ENCODE measurements around the gene PARP2. TPM values are rescaled to one million over a fixed set of nuclear protein-coding genes. Genes with fewer than 3 reads are reported as not detected.
A peak's percentile ranks its signal among the peaks of the same experiment; 100 is the strongest.
"Not testable (repeated sequence)": the region's sequence is repeated elsewhere in the genome, so short reads cannot be mapped to it uniquely, and the experiment has no call there.

Gene PARP2
- total RNA-seq, 1 experiment from 2014 or later, result 49.4 TPM

DNA sequence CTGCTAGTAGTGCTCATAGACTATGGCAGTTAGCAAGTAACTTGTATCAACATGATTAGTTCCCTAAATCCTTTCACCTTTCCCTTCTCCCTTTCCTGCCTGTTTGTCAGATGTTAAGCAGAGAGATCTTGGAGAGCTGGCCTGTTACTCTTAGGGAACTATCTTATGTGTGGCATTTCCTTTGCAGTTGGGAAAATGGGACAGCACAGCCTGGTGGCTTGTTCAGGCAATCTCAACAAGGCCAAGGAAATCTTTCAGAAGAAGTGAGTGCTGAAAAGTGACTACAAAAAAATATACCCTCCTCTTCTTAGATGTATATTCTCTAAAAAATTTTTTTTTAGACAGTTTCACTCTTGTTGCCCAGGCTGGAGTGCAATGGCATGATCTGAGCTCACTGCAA, 7.4 kb downstream of the PARP2 start:
- BruUV-seq (replicated peaks), result no TSS peak
- DNase-seq, result peak in 1 of 2 experiments; percentile 6
- peaks cover 84% of the 10 kb centered on the region for H3K36me3 Mint-ChIP-seq (ENCODE audit: insufficient read depth, unreplicated experiment)
- H3K4me3 Mint-ChIP-seq (ENCODE audit: unreplicated experiment), result no peak overlapping the region
- intact Hi-C loops (cut with micrococcal nuclease; ENCODE audit: unreplicated experiment), result loop anchor here (1.0 kb wide), 1 partner anchor 24 kb away; no protein-coding TSS in a partner anchor
- POLR2A ChIA-PET, result no interaction called here
- H3K27ac Mint-ChIP-seq (ENCODE audit: unreplicated experiment), result no peak overlapping the region
- no peaks in the 10 kb centered on the region for H3K27me3 Mint-ChIP-seq (ENCODE audit: insufficient read depth, unreplicated experiment)
- H3K9me3 ChIP-seq, result no peaks in the 10 kb centered on the region
- no peak overlapping the region for H3K4me3 ChIP-seq (ENCODE audit: low read depth, low read length)
- H3K27me3 ChIP-seq (replicated peaks; ENCODE audit: control insufficient read depth, insufficient read depth, low read length), result no peaks in the 10 kb centered on the region
- H3K4me1 Mint-ChIP-seq (ENCODE audit: low read depth, unreplicated experiment), result no peaks in the 10 kb centered on the region
- H3K9me3 Mint-ChIP-seq (ENCODE audit: unreplicated experiment), result no peaks in the 10 kb centered on the region
- no peaks in the 10 kb centered on the region for H3K4me1 ChIP-seq
- H3K36me3 ChIP-seq (ENCODE audit: control insufficient read depth, insufficient read depth, low read length), result no peaks in the 10 kb centered on the region; the same call in 1 of the 2 replicates
- TF ChIP-seq CTCF (IDR thresholded peaks at IDR 0.05; ENCODE audit: insufficient read depth in 1 of 2, low read depth in 1 of 2, low read length in 1 of 2, severe bottlenecking in 1 of 2, unreplicated experiment in 1 of 2), result peak; percentile 22 to 27
- CTCF ChIA-PET, result interaction anchor here (1.0 kb wide), 1 partner anchor 8 kb away, joined by 8 read pairs; the partner anchor contains the start of gene PARP2

GRCh38 chr14:20356422-20356821, 13.0 kb downstream of the PARP2 start:
- Histone ChIP-seq H3K4me1 (no peaks in the 10 kb centered on the region), H3K27me3 (replicated peaks; ENCODE audit: control insufficient read depth, insufficient read depth, low read length) (no peaks in the 10 kb centered on the region), H3K4me3 (ENCODE audit: low read depth, low read length) (no peak overlapping the region), H3K36me3 (ENCODE audit: control insufficient read depth, insufficient read depth, low read length) (peaks cover 2% of the 10 kb centered on the region; the same call in 1 of the 2 replicates), H3K9me3 (no peaks in the 10 kb centered on the region)
- intact Hi-C loops (cut with micrococcal nuclease; ENCODE audit: unreplicated experiment), result no loop called here
- H3K9me3 Mint-ChIP-seq (ENCODE audit: unreplicated experiment), result no peaks in the 10 kb centered on the region
- H3K27me3 Mint-ChIP-seq (ENCODE audit: insufficient read depth, unreplicated experiment), result no peaks in the 10 kb centered on the region
- no peak overlapping the region for H3K4me3 Mint-ChIP-seq (ENCODE audit: unreplicated experiment)
- H3K4me1 Mint-ChIP-seq (ENCODE audit: low read depth, unreplicated experiment), result no peaks in the 10 kb centered on the region
- no peak for TF ChIP-seq CTCF (IDR thresholded peaks at IDR 0.05; ENCODE audit: insufficient read depth in 1 of 2, low read depth in 1 of 2, low read length in 1 of 2, severe bottlenecking in 1 of 2, unreplicated experiment in 1 of 2)
- no peak for DNase-seq
- ChIA-PET POLR2A (no interaction called here), CTCF (no interaction called here)
- no peak overlapping the region for H3K27ac Mint-ChIP-seq (ENCODE audit: unreplicated experiment)
- H3K36me3 Mint-ChIP-seq (ENCODE audit: insufficient read depth, unreplicated experiment), result peaks cover 70% of the 10 kb centered on the region
- no TSS peak for BruUV-seq (replicated peaks)

GRCh38 chr14:20358474-20358873, 15.0 kb downstream of the PARP2 start:
- intact Hi-C loops (cut with micrococcal nuclease; ENCODE audit: unreplicated experiment), result not testable (repeated sequence)

DNA sequence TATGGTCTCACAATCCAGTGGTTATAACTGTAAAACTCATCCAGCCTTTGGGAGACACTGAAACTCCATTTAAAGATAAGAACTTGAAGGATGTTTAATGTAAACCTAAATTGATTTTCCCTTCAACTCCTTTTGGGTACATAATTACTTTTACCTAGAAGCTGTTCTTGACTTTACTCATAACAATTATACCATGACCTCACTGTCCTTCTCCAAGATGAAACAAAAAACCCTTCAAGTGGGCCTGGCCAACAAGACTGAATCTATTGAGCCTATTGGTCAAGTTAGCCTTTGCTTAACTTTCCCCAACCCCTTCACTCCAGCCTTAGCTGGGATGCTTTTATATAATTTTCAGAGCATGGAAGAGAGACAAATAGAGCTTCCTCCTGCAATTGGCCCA, 22.5 kb downstream of the PARP2 start:
- peaks cover 43% of the 10 kb centered on the region for H3K36me3 Mint-ChIP-seq (ENCODE audit: insufficient read depth, unreplicated experiment)
- H3K4me1 Mint-ChIP-seq (ENCODE audit: low read depth, unreplicated experiment), result no peaks in the 10 kb centered on the region
- no peaks in the 10 kb centered on the region for H3K9me3 ChIP-seq
- ChIA-PET POLR2A (no interaction called here), CTCF (no interaction called here)
- no peaks in the 10 kb centered on the region for H3K36me3 ChIP-seq (ENCODE audit: control insufficient read depth, insufficient read depth, low read length)
- no peak overlapping the region for H3K27ac Mint-ChIP-seq (ENCODE audit: unreplicated experiment)
- DNase-seq, result no peak
- no peak overlapping the region for H3K4me3 Mint-ChIP-seq (ENCODE audit: unreplicated experiment)
- no peak for TF ChIP-seq CTCF (IDR thresholded peaks at IDR 0.05; ENCODE audit: insufficient read depth in 1 of 2, low read depth in 1 of 2, low read length in 1 of 2, severe bottlenecking in 1 of 2, unreplicated experiment in 1 of 2)
- BruUV-seq (replicated peaks), result TSS peak; percentile 37
- no peaks in the 10 kb centered on the region for H3K27me3 Mint-ChIP-seq (ENCODE audit: insufficient read depth, unreplicated experiment)
- intact Hi-C loops (cut with micrococcal nuclease; ENCODE audit: unreplicated experiment), result no loop called here
- no peaks in the 10 kb centered on the region for H3K4me1 ChIP-seq
- H3K27me3 ChIP-seq (replicated peaks; ENCODE audit: control insufficient read depth, insufficient read depth, low read length), result no peaks in the 10 kb centered on the region
- H3K9me3 Mint-ChIP-seq (ENCODE audit: unreplicated experiment), result no peaks in the 10 kb centered on the region
- H3K4me3 ChIP-seq (ENCODE audit: low read depth, low read length), result no peak overlapping the region

More at GRCh38 chr14:20358474-20358873, 15.0 kb downstream of the PARP2 start:
- CTCF ChIA-PET; POLR2A ChIA-PET; H3K27me3 Mint-ChIP-seq (ENCODE audit: insufficient read depth, unreplicated experiment); H3K27me3 ChIP-seq (replicated peaks; ENCODE audit: control insufficient read depth, insufficient read depth, low read length); DNase-seq; H3K9me3 ChIP-seq; H3K9me3 Mint-ChIP-seq (ENCODE audit: unreplicated experiment); H3K4me1 ChIP-seq; BruUV-seq (replicated peaks); H3K4me3 ChIP-seq (ENCODE audit: low read depth, low read length); H3K4me3 Mint-ChIP-seq (ENCODE audit: unreplicated experiment); H3K27ac Mint-ChIP-seq (ENCODE audit: unreplicated experiment); H3K36me3 ChIP-seq (ENCODE audit: control insufficient read depth, insufficient read depth, low read length); H3K4me1 Mint-ChIP-seq (ENCODE audit: low read depth, unreplicated experiment): not testable (repeated sequence)
- peaks cover 53% of the 10 kb centered on the region for H3K36me3 Mint-ChIP-seq (ENCODE audit: insufficient read depth, unreplicated experiment)
